MM.1S (cell line): ENCODE measurements around the gene CTSD.

Experiments used
- DNase-seq: peaks from one replicate; pipeline ENCODE4 v3.0.0-alpha.2; 2015
- H2AFZ ChIP-seq: fragments of 300-600 bp; sonication (generic); 2 replicates; pipeline ENCODE4 v1.6.0; 2016; ENCODE audit warnings: antibody characterized with exemption, low read length
- H3F3A ChIP-seq: fragments of 300-600 bp; sonication (generic); 2 replicates; pipeline ENCODE4 v1.6.1; 2016; ENCODE audit warnings: mild to moderate bottlenecking, antibody characterized with exemption, low read length, moderate library complexity, mixed read lengths; ENCODE audit not compliant: insufficient read depth
- H3K27ac ChIP-seq: fragments of 300-600 bp; sonication (generic); 2 replicates; pipeline ENCODE4 v1.5.1; 2016; ENCODE audit warnings: mild to moderate bottlenecking, low read length
- H3K27me3 ChIP-seq: fragments of 300-600 bp; sonication (generic); replicated peaks from 2 replicates; pipeline ENCODE4 v1.6.0; 2016; ENCODE audit warnings: low read length; ENCODE audit not compliant: insufficient read depth
- H3K36me3 ChIP-seq: fragments of 300-600 bp; sonication (generic); replicated peaks from 2 replicates; pipeline ENCODE4 v1.6.1; 2016; ENCODE audit warnings: mild to moderate bottlenecking, low read length, mixed read lengths; ENCODE audit not compliant: insufficient read depth
- H3K4me1 ChIP-seq: fragments of 300-600 bp; sonication (generic); 2 replicates; pipeline ENCODE4 v1.6.1; 2016; ENCODE audit warnings: low read length, mixed read lengths
- H3K4me2 ChIP-seq: fragments of 300-600 bp; sonication (generic); 2 replicates; pipeline ENCODE4 v1.6.0; 2016; ENCODE audit warnings: low read depth, low read length
- H3K4me3 ChIP-seq: fragments of 300-600 bp; sonication (generic); 2 replicates; pipeline ENCODE4 v1.5.1; 2016; ENCODE audit warnings: low read length, mixed read lengths
- H3K79me2 ChIP-seq: fragments of 300-600 bp; sonication (generic); 2 replicates; pipeline ENCODE4 v1.6.1; 2016; ENCODE audit warnings: mixed run types, low read length, mixed read lengths
- H3K9ac ChIP-seq: fragments of 300-600 bp; sonication (generic); 2 replicates; pipeline ENCODE4 v1.6.1; 2016; ENCODE audit warnings: low read length, mixed read lengths
- H3K9me2 ChIP-seq: fragments of 300-600 bp; sonication (generic); replicated peaks from 2 replicates; pipeline ENCODE4 v1.6.1; 2016; ENCODE audit warnings: mild to moderate bottlenecking, low read length, mixed read lengths; ENCODE audit not compliant: insufficient read depth
- H3K9me3 ChIP-seq: fragments of 300-600 bp; sonication (generic); replicated peaks from 2 replicates; pipeline ENCODE4 v1.6.1; 2016; ENCODE audit warnings: mild to moderate bottlenecking, low read length, mixed read lengths; ENCODE audit not compliant: insufficient read depth
- H4K20me1 ChIP-seq: fragments of 300-600 bp; sonication (generic); 2 replicates; pipeline ENCODE4 v1.6.1; 2016; ENCODE audit warnings: mild to moderate bottlenecking, low read length, moderate library complexity, mixed read lengths; ENCODE audit not compliant: insufficient read depth
- CTCF ChIP-seq: fragments of 300-600 bp; sonication (generic); IDR thresholded peaks from 2 replicates; pipeline ENCODE4 v1.5.1; 2016; ENCODE audit warnings: antibody characterized with exemption, low read length, mixed read lengths
- EZH2 ChIP-seq: fragments of 300-600 bp; sonication (generic); optimal IDR thresholded peaks from 2 replicates; pipeline ENCODE3; 2017; ENCODE audit warnings: low read depth, mild to moderate bottlenecking, antibody characterized with exemption, low read length, mixed read lengths
- EZH2phosphoT487 ChIP-seq: fragments of 300-600 bp; sonication (generic); IDR thresholded peaks from 2 replicates; pipeline ENCODE4 v1.6.1; 2018; ENCODE audit warnings: antibody characterized with exemption, low read length

CTSD gene

DNA sequence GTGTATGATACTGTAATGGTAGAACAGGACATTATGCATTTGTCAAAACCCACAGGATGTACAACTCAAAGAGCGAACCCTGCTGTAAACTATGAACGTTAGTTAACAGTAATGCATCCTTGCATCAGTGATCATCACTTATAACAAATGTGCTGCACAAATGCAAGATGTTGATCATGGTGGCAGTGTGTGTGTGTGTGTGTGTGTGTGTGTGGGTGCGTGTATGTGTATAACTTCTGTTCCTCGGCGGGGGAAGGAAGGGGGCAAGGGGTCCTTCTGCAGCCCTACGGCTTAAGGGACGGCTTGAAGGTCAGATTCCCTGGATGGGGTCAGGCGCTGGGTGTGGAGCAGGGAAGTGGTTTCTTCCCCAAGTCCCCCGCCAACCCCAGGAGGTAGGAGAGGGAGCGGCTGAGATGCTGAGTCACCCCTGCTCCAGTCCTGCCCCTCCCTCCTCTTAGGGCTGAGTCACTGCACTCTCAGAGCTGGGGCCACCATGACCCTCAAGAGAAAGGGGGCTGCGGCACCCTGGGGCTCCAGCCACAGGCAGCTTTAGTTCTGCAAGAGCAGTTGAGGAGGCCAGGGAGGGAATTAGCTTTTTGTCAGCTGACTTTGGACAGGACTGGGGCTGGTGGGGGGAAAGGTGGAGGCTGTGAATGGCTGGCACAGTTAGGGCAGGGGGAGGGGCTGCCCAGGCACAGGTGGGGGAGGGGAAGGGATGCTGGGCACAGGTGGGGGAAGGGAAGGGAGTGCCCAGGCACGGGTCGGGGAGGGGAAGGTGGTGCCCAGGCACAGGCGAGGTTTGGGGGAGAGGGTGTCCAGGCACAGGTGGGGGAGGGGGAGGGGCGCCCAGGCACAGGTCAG lies 8.8 kb upstream of the CTSD start:
- Histone ChIP-seq H3K9me2 (no peaks in the 10 kb centered on the region), H3K36me3 (no peaks in the 10 kb centered on the region), H3K4me3 (no peak overlapping the region), H3K4me2 (no peak overlapping the region), H3K79me2 (no peaks in the 10 kb centered on the region), H3K9me3 (no peaks in the 10 kb centered on the region), H2AFZ (no peak overlapping the region), H3K4me1 (no peaks in the 10 kb centered on the region), H3K9ac (no peak overlapping the region), H4K20me1 (no peaks in the 10 kb centered on the region), H3F3A (no peaks in the 10 kb centered on the region), H3K27me3 (peaks cover 71% of the 10 kb centered on the region), H3K27ac (no peak overlapping the region)
- no peak for DNase-seq
- TF ChIP-seq CTCF (no peak), EZH2 (no peak), EZH2phosphoT487 (no peak)

GRCh38 chr11:1771700-1772099 lies 8.0 kb upstream of the CTSD start:
- H3K4me1 ChIP-seq = no peaks in the 10 kb centered on the region
- no peak for DNase-seq
- H3K27me3 ChIP-seq = peaks cover 77% of the 10 kb centered on the region
- H3K79me2 ChIP-seq = no peaks in the 10 kb centered on the region
- no peaks in the 10 kb centered on the region for H3F3A ChIP-seq
- H3K9ac ChIP-seq = no peak overlapping the region
- no peak overlapping the region for H2AFZ ChIP-seq
- no peaks in the 10 kb centered on the region for H3K36me3 ChIP-seq
- H3K4me3 ChIP-seq = no peak overlapping the region
- TF ChIP-seq EZH2 (no peak), EZH2phosphoT487 (no peak), CTCF (no peak)
- no peak overlapping the region for H3K27ac ChIP-seq
- H3K4me2 ChIP-seq = no peak overlapping the region
- no peaks in the 10 kb centered on the region for H4K20me1 ChIP-seq
- no peaks in the 10 kb centered on the region for H3K9me2 ChIP-seq
- no peaks in the 10 kb centered on the region for H3K9me3 ChIP-seq

DNA sequence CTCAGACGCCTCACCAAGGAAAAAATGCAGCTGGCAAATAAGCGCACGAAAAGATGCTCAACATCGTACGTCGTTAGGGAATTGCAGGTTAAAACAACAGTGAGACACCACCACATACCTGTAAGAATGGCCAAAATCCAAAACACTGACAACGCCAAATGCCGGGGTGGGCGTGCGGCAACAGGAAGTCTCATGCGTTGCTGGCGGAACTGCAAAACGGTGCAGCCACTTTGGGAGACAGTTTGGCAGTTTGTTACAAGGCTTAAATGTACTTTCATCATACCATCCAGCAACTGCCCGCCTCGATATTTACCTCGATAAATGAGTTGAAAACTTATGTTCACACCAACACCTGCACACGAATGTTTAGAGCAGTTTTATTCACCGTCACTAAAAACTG lies 7.5 kb upstream of the CTSD start:
- no peak overlapping the region for H2AFZ ChIP-seq
- no peak overlapping the region for H3K4me3 ChIP-seq
- no peak overlapping the region for H3K4me2 ChIP-seq
- H4K20me1 ChIP-seq = no peaks in the 10 kb centered on the region
- no peak for TF ChIP-seq EZH2
- H3F3A ChIP-seq = no peaks in the 10 kb centered on the region
- peaks cover 81% of the 10 kb centered on the region for H3K27me3 ChIP-seq
- H3K9ac ChIP-seq = no peak overlapping the region
- H3K9me2 ChIP-seq = no peaks in the 10 kb centered on the region
- H3K27ac ChIP-seq = no peak overlapping the region
- no peaks in the 10 kb centered on the region for H3K9me3 ChIP-seq
- DNase-seq = no peak
- no peaks in the 10 kb centered on the region for H3K79me2 ChIP-seq
- no peaks in the 10 kb centered on the region for H3K36me3 ChIP-seq
- no peaks in the 10 kb centered on the region for H3K4me1 ChIP-seq

- Histone ChIP-seq H3K4me1 (no peaks in the 10 kb centered on the region), H3K9me3 (no peaks in the 10 kb centered on the region), H4K20me1 (no peaks in the 10 kb centered on the region), H3K36me3 (no peaks in the 10 kb centered on the region), H2AFZ (no peak overlapping the region), H3K9me2 (no peaks in the 10 kb centered on the region), H3K4me3 (no peak overlapping the region), H3K27ac (no peak overlapping the region), H3K9ac (no peak overlapping the region), H3F3A (no peaks in the 10 kb centered on the region), H3K79me2 (no peaks in the 10 kb centered on the region), H3K27me3 (peaks cover 88% of the 10 kb centered on the region), H3K4me2 (no peak overlapping the region)
- TF ChIP-seq EZH2phosphoT487 (no peak), CTCF (no peak)
- no peak for DNase-seq
These were observed 6.8 kb upstream of the CTSD start for GRCh38 chr11:1770528-1770927.
